ENCODE data around the gene WNT10A.

The WNT10A gene

DNA sequence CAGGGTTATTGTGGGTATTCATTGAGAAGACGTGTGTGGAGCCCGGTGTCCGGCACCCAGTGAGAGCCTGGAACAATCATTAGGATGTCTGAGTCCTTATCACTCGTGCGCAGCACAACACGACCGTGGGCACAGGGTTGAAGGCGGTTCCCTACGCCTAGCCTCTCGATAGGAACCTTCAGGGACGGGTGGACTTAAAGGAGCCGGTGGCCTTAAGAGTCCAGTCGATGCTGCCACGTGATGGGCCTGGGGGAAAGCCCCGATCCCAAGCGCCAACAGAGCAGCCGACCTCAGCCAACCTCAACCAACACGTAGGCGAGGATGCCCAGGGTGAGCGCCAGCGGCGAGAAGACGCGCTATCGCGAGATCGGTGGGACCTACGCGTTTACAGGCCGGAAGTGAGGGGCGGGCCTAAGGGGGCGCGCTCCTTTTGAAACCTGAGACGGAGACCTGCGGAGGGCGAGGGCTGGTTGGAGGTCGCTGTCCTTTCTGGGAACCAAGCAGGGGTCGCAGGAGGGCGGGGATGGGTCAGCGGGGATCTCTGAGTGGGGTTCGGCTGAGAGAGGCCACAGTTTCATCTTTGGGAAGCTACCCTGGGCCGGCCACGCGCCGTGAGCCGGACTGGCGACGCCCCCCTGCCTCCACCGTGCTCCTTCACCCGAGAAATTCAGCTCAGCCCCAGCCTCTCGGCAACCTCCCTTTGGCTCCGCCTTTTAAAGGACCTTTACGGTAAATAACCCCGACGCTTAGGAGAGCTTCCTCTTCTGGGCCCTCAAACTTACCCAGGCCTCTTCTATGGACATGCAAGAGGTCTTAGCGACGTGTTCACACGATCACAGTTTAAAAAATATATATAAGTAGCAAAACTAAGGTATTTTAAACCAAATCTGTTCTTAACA, 28.3 kb downstream of the WNT10A start:
- Histone ChIP-seq H3K4me1 (ENCODE audit: insufficient read depth, poor library complexity, severe bottlenecking) (peaks cover 6% of the 10 kb centered on the region), H3K36me3 (ENCODE audit: low read depth) (no peaks in the 10 kb centered on the region), H3K27ac (ENCODE audit: poor library complexity, severe bottlenecking) (no peak overlapping the region), H3K27me3 (ENCODE audit: insufficient read depth, poor library complexity, severe bottlenecking) (no peaks in the 10 kb centered on the region), H3K4me3 (ENCODE audit: severe bottlenecking) (peak overlapping the region; percentile 60), H3K9me3 (ENCODE audit: severe bottlenecking) (no peaks in the 10 kb centered on the region)
- DNase-seq (ENCODE audit: low spot score) (peak; percentile 89), ATAC-seq (ENCODE audit: low read depth) (peak; percentile 94)
- no peak for TF ChIP-seq CTCF (IDR thresholded peaks at IDR 0.05; ENCODE audit: poor library complexity, severe bottlenecking)

- no peak for TF ChIP-seq CTCF (IDR thresholded peaks at IDR 0.05; ENCODE audit: poor library complexity, severe bottlenecking)
- Histone ChIP-seq H3K4me3 (ENCODE audit: severe bottlenecking) (no peak overlapping the region), H3K4me1 (ENCODE audit: insufficient read depth, poor library complexity, severe bottlenecking) (peaks cover 6% of the 10 kb centered on the region), H3K27me3 (ENCODE audit: insufficient read depth, poor library complexity, severe bottlenecking) (no peaks in the 10 kb centered on the region), H3K36me3 (ENCODE audit: low read depth) (no peaks in the 10 kb centered on the region), H3K27ac (ENCODE audit: poor library complexity, severe bottlenecking) (no peak overlapping the region), H3K9me3 (ENCODE audit: severe bottlenecking) (no peaks in the 10 kb centered on the region)
- no peak for ATAC-seq (ENCODE audit: low read depth)
- no peak for DNase-seq (ENCODE audit: low spot score)
Observed at GRCh38 chr2:218910741-218911140, 30.1 kb downstream of the WNT10A start.

- TF ChIP-seq CTCF (IDR thresholded peaks at IDR 0.05; ENCODE audit: poor library complexity, severe bottlenecking), result no peak
- DNase-seq (ENCODE audit: low spot score), result no peak
- Histone ChIP-seq H3K4me3 (ENCODE audit: severe bottlenecking) (no peak overlapping the region), H3K36me3 (ENCODE audit: low read depth) (no peaks in the 10 kb centered on the region), H3K9me3 (ENCODE audit: severe bottlenecking) (no peaks in the 10 kb centered on the region), H3K27me3 (ENCODE audit: insufficient read depth, poor library complexity, severe bottlenecking) (no peaks in the 10 kb centered on the region), H3K27ac (ENCODE audit: poor library complexity, severe bottlenecking) (no peak overlapping the region), H3K4me1 (ENCODE audit: insufficient read depth, poor library complexity, severe bottlenecking) (no peaks in the 10 kb centered on the region)
- ATAC-seq (ENCODE audit: low read depth), result no peak
Observed at GRCh38 chr2:218920504-218920903, 39.9 kb downstream of the WNT10A start.

DNA sequence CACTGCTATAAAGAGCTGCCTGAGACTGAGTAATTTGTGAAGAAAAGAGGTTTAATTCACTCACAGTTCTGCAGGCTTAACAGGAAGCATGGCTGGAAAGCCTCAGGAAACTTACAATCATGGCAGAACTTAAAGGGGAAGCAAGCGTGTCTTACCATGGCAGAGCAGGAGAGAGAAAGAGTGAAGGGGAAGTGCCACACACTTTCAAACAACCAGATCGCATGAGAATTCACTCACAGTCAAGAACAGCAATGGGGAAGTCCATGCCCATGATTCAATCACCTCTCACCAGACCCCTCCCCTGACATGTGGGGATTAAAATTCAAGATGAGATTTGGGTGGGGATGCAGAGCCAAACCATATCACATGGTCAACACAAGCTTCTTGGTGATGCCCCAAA, 44.1 kb downstream of the WNT10A start:
- Histone ChIP-seq H3K9me3 (ENCODE audit: severe bottlenecking) (no peaks in the 10 kb centered on the region), H3K27me3 (ENCODE audit: insufficient read depth, poor library complexity, severe bottlenecking) (no peaks in the 10 kb centered on the region), H3K27ac (ENCODE audit: poor library complexity, severe bottlenecking) (no peak overlapping the region), H3K4me1 (ENCODE audit: insufficient read depth, poor library complexity, severe bottlenecking) (no peaks in the 10 kb centered on the region), H3K4me3 (ENCODE audit: severe bottlenecking) (no peak overlapping the region), H3K36me3 (ENCODE audit: low read depth) (no peaks in the 10 kb centered on the region)
- no peak for DNase-seq (ENCODE audit: low spot score)
- ATAC-seq (ENCODE audit: low read depth), result no peak
- TF ChIP-seq CTCF (IDR thresholded peaks at IDR 0.05; ENCODE audit: poor library complexity, severe bottlenecking), result no peak

- no peaks in the 10 kb centered on the region for H3K36me3 ChIP-seq (ENCODE audit: low read depth)
- no peak for TF ChIP-seq CTCF (IDR thresholded peaks at IDR 0.05; ENCODE audit: poor library complexity, severe bottlenecking)
- no peaks in the 10 kb centered on the region for H3K9me3 ChIP-seq (ENCODE audit: severe bottlenecking)
- no peaks in the 10 kb centered on the region for H3K27me3 ChIP-seq (ENCODE audit: insufficient read depth, poor library complexity, severe bottlenecking)
- ATAC-seq (ENCODE audit: low read depth) (no peak), DNase-seq (ENCODE audit: low spot score) (no peak)
- no peak overlapping the region for H3K27ac ChIP-seq (ENCODE audit: poor library complexity, severe bottlenecking)
- H3K4me1 ChIP-seq (ENCODE audit: insufficient read depth, poor library complexity, severe bottlenecking), result no peaks in the 10 kb centered on the region
- no peak overlapping the region for H3K4me3 ChIP-seq (ENCODE audit: severe bottlenecking)
Observed at GRCh38 chr2:218925434-218925833, 44.8 kb downstream of the WNT10A start.

Data from RWPE2 (cell line).